ENCODE measurements around the gene ADAMTS16.

DNA sequence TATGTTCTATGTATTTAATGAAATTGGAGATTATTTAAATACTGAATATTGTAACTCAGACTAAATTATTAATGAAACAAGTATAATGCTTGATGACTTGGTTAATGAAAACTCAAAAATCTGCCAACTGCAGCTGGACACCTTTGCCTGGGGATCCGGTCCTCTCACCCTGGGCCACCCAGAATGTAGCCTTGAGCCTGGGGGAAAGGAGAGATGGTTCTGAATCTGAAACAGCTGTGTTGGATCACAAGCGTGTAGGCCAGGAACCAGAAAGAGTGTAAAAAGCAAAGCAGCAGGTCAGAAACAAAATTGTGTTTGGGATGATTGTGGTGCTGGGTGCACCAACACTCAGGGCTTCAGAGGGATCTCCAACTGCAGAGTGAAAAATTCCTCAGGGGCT, 38.5 kb downstream of the ADAMTS16 start:
- TF ChIP-seq, protein P1, sequence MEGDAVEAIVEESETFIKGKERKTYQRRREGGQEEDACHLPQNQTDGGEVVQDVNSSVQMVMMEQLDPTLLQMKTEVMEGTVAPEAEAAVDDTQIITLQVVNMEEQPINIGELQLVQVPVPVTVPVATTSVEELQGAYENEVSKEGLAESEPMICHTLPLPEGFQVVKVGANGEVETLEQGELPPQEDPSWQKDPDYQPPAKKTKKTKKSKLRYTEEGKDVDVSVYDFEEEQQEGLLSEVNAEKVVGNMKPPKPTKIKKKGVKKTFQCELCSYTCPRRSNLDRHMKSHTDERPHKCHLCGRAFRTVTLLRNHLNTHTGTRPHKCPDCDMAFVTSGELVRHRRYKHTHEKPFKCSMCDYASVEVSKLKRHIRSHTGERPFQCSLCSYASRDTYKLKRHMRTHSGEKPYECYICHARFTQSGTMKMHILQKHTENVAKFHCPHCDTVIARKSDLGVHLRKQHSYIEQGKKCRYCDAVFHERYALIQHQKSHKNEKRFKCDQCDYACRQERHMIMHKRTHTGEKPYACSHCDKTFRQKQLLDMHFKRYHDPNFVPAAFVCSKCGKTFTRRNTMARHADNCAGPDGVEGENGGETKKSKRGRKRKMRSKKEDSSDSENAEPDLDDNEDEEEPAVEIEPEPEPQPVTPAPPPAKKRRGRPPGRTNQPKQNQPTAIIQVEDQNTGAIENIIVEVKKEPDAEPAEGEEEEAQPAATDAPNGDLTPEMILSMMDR (IDR thresholded peaks at IDR 0.05) = no peak
- TF ChIP-seq POLR2A (IDR thresholded peaks at IDR 0.05) (no peak), POLR2AphosphoS5 (IDR thresholded peaks at IDR 0.05) (no peak)
